Measurements from ENCODE around the gene POLR2I. TPM values are rescaled to one million over a fixed set of nuclear protein-coding genes. Genes with fewer than 3 reads are reported as not detected.

Gene POLR2I
- total RNA-seq, 1 experiment from 2014 or later, result 140 TPM

DNA sequence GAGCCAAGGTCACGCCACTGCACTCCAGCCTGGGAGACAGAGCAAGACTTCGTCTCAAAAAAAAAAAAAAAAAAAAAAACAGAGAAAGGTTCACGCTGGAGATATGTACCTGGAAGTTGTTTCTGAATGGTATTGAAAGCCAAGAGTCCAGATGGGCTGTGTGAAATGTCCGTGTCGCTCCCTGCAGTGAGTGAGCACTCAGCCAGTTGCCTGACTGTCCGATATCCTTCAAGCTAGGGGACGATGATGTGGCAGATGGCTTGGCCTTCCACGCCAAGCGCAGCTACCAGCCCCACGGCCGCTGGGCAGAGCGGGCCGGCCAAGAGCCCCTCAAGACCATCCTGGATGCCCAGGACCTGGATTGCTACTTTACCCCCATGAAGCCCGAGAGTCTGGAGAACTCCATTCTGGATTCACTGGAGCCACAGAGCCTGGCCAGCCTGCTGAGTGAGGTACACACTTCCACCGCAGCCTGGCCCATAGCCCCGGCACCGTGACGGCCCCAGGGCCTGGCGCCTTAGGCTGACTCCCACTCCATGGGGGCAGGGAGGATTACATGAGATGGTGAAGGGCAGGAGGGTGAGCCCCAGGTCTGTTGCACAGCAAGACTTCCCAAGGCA, 15.4 kb downstream of the POLR2I start:
- H3K36me3 ChIP-seq, result peaks cover 77% of the 10 kb centered on the region
- H3K4me1 ChIP-seq, result no peaks in the 10 kb centered on the region
- H3K4me3 ChIP-seq, result no peak overlapping the region
- no peaks in the 10 kb centered on the region for H3K9me3 ChIP-seq (replicated peaks)
- H3K27ac ChIP-seq, result no peak overlapping the region
- no peaks in the 10 kb centered on the region for H3K27me3 ChIP-seq
- DNase-seq, result no peak

DNA sequence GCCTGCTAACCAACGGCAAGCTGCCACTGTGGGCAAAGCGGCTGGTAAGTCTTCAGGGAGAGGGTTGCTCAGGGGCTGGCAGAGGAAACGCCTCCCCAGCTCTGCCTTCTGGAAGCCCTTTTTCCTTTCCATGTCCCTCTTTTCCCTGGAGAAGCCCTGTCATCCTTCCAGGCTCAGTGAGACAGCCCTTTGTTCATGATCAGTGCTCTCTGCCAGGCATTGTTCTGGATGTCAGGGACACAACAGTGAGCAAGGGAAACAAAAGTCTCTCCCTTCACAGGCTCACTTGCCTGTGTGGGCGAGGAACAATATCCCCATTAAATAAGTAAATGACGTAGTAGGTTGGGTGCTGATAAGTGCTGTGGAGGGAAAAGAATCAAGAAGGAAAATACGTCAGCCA, 17.6 kb downstream of the POLR2I start:
- no peak for DNase-seq
- no peaks in the 10 kb centered on the region for H3K27me3 ChIP-seq
- H3K36me3 ChIP-seq, result peaks cover 75% of the 10 kb centered on the region
- no peak overlapping the region for H3K4me3 ChIP-seq
- no peak overlapping the region for H3K27ac ChIP-seq
- H3K9me3 ChIP-seq (replicated peaks), result no peaks in the 10 kb centered on the region
- H3K4me1 ChIP-seq, result no peaks in the 10 kb centered on the region

DNA sequence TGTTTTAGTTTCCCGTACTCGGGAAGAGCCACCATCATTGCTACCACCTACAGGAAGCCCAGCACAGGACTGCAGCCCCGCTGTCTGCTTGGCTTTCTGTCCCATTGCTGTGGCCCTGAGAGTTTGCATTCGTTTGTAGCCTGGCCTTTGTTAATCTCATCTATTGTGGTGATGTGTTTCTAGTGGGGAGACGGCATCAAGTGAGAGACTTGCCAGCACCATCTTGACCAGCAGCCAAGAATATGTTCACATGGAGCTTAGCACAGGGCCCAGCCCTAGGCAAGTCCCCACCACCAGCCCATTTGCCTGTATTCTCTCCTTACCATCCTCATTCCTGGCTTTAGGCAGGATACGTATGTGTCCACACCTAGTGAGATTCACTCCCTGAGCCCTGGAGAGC, 21.0 kb downstream of the POLR2I start:
- Histone ChIP-seq H3K9me3 (replicated peaks) (no peaks in the 10 kb centered on the region), H3K4me3 (no peak overlapping the region), H3K27ac (no peak overlapping the region), H3K36me3 (peaks cover 84% of the 10 kb centered on the region), H3K27me3 (no peaks in the 10 kb centered on the region), H3K4me1 (no peaks in the 10 kb centered on the region)
- DNase-seq, result no peak

DNA sequence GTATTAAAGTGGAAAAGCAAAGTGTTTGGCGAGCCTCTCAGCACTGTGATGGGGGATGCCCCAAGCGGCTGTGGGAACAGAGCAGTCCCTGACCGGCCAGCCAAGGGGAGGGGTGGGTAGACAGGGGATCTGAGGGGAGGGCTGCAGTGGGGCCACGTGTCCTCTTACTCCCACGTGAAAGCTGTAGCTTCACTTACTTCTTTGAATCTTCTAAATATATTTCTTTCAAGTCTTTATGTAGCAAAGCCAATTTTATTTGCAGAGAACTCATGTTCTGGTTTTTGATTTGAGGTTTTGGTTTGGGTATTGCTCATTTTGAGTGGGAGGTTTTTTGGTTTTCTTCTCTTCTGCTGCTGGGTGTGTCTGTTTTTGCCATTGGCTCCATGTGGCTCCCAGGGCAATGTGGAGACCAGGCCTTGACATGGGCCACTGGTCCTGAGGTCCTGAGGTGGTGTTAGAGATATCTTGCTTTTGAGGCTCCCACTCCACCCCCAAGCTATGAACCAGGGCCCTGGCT, 21.5 kb downstream of the POLR2I start:
- H3K9me3 ChIP-seq (replicated peaks), result no peaks in the 10 kb centered on the region
- no peak overlapping the region for H3K27ac ChIP-seq
- DNase-seq, result no peak
- peaks cover 84% of the 10 kb centered on the region for H3K36me3 ChIP-seq
- H3K4me1 ChIP-seq, result no peaks in the 10 kb centered on the region
- H3K27me3 ChIP-seq, result no peaks in the 10 kb centered on the region
- no peak overlapping the region for H3K4me3 ChIP-seq

DNA sequence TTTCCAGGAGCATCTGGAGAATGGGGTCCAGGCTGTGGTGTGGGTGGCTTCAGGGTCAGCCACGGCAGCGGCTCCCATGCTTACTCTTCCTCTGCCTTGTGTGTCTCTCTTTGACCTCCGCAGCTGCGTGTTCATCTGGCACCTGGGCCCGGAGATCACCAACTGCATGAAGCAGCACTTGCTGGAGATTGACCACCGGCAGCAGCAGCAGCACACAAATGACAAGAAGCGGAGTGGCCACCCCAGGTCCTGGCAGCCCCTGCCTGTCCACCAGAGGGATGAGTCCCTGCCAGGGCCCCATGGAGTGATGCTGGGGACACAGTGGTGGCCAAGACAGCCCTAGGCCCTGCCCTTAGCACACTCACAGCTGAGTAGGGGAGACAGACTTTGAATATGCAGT, 22.1 kb downstream of the POLR2I start:
- no peaks in the 10 kb centered on the region for H3K27me3 ChIP-seq
- DNase-seq, result no peak
- H3K36me3 ChIP-seq, result peaks cover 86% of the 10 kb centered on the region
- no peaks in the 10 kb centered on the region for H3K9me3 ChIP-seq (replicated peaks)
- no peaks in the 10 kb centered on the region for H3K4me1 ChIP-seq
- no peak overlapping the region for H3K4me3 ChIP-seq
- no peak overlapping the region for H3K27ac ChIP-seq

DNA sequence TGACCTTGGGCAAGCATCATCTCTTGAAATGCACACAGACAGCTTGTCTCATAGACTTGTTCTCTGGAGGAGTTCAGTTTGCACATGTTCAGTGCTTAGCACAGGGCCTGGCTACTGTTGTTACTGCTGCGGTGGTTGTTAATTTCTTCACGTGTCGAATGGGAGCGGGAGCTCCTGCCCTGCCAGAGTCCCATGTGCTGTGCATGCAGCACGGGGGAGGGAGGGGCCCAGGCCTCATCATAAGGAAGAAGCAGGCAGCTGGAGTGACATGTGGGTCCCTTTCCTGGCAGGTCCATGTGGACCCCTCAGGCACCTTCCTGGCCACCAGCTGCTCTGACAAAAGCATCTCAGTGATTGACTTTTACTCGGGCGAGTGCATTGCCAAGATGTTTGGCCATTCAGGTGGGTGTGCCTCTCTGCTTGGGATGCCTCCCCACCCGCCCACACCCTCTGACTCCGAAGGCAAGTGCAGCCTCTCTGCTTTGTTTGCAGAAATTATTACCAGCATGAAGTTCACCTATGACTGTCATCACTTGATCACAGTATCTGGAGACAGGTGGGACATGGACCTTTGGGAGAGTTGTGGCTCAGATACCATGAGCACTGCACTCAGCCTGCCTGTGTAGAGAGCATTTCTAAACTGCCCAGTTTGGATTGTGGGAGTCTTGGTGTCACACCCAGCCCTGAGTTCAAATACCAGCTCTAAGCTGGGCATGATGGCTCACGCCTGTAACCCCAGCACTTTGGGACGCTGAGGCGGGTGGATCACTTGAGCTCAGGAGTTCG, 23.6 kb downstream of the POLR2I start:
- no peaks in the 10 kb centered on the region for H3K9me3 ChIP-seq (replicated peaks)
- peaks cover 90% of the 10 kb centered on the region for H3K36me3 ChIP-seq
- no peak for DNase-seq
- H3K27ac ChIP-seq, result no peak overlapping the region
- no peak overlapping the region for H3K4me3 ChIP-seq
- no peaks in the 10 kb centered on the region for H3K27me3 ChIP-seq
- no peaks in the 10 kb centered on the region for H3K4me1 ChIP-seq

DNA sequence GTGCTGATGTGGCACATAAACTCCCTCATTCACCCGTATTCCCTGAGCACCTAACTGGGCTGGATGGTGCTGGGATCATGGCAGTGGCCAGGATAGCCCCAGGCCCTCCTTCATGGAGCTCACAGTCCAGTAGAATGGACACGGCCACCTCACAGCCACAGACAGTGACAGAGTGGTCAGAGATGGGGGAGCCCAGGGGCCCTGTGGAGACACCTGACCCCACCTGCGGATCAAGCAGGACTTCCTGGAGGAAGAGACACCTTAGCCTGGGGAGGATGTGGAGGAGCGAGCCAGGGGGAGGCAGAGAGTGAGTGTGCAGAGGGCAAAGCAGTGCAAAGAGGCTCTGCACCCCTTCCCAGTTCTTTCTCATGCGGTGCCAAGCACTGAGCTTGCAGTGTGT, 24.8 kb downstream of the POLR2I start:
- DNase-seq, result no peak
- Histone ChIP-seq H3K4me3 (no peak overlapping the region), H3K27me3 (no peaks in the 10 kb centered on the region), H3K4me1 (no peaks in the 10 kb centered on the region), H3K27ac (no peak overlapping the region), H3K9me3 (replicated peaks) (no peaks in the 10 kb centered on the region), H3K36me3 (peaks cover 87% of the 10 kb centered on the region)

DNA sequence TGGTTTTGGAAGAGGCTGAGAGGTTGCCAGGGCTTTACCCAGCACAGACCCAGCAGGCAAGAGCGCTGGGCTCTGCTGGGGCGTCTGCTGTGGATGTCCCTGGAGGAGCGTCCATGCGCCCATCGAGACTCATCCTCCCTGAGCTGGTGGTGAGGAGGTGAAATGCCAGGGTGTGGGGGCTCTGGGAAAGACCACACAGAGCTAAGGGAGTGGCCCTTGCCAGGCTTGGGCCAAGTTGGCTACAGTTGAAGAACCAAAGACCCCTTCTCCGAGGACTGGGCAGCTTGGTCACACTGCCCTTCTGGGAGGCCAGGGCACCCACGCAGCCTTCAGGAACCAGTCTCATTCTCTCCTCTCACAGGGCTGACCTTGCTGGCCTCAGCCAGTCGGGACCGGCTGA, 28.3 kb downstream of the POLR2I start:
- Histone ChIP-seq H3K4me3 (no peak overlapping the region), H3K4me1 (no peaks in the 10 kb centered on the region), H3K27me3 (no peaks in the 10 kb centered on the region), H3K9me3 (replicated peaks) (no peaks in the 10 kb centered on the region), H3K27ac (no peak overlapping the region), H3K36me3 (peaks cover 86% of the 10 kb centered on the region)
- no peak for DNase-seq

DNA sequence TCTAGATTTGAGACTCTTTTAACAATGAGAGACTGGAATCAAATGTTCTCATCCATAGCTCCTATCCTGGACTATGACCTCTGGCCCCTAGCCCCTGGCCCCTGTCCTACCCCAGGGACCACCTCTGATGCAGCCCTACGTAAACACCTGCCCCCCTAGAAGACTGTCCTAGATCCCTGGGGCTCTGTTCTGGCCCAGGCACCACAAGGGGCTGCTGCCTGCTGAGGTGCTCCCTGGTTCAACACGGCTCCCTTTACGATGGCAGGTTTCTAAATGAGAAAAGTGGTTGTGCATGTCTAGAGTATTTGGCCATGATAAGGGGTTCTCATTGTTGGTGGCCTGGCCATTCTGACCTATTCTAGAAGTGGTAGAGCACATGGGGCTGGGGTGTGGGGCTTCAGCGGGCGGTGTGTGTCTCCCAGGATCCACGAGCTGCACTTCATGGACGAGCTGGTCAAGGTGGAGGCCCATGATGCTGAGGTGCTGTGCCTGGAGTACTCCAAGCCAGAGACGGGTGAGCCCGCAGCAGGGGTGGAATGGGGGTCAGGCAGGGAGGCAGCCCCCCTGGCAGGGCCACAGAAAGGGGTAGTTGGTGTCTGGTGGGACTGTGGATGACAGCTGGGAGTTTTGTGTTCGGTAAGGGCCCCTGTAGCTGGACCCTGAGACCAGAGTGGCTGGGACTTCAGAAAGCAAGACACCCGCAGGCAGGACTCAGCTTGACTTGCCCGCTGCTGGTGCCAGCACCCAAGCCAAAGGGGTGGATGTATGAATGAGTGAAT, 30.3 kb downstream of the POLR2I start:
- H3K36me3 ChIP-seq, result peaks cover 85% of the 10 kb centered on the region

DNA sequence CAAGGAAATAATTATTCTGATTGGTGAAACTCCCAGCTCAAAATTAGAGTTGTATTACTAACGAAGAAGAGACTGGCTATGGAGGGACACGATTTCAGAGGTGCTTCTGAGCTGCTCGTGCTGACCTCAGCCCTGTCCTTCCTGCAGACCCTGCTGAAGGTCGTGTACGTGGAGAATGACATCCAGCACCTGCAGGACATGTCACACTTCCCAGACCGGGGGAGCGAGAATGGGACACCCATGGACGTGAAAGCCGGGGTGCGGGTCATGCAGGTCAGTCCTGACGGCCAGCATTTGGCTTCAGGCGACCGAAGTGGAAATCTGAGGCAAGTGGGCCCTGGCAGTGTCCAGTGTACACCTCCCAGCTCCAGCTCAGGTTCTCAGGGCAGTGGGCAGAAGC, 31.8 kb downstream of the POLR2I start:
- H3K9me3 ChIP-seq (replicated peaks), result no peaks in the 10 kb centered on the region
- no peak overlapping the region for H3K27ac ChIP-seq
- no peaks in the 10 kb centered on the region for H3K4me1 ChIP-seq
- H3K27me3 ChIP-seq, result no peaks in the 10 kb centered on the region
- no peak overlapping the region for H3K4me3 ChIP-seq
- DNase-seq, result no peak
- peaks cover 77% of the 10 kb centered on the region for H3K36me3 ChIP-seq

More for the DNA sequence above, 30.3 kb downstream of the POLR2I start:
- Histone ChIP-seq H3K4me1 (no peaks in the 10 kb centered on the region), H3K4me3 (no peak overlapping the region), H3K9me3 (replicated peaks) (no peaks in the 10 kb centered on the region), H3K27ac (no peak overlapping the region), H3K27me3 (no peaks in the 10 kb centered on the region)
- DNase-seq, result no peak

DNA sequence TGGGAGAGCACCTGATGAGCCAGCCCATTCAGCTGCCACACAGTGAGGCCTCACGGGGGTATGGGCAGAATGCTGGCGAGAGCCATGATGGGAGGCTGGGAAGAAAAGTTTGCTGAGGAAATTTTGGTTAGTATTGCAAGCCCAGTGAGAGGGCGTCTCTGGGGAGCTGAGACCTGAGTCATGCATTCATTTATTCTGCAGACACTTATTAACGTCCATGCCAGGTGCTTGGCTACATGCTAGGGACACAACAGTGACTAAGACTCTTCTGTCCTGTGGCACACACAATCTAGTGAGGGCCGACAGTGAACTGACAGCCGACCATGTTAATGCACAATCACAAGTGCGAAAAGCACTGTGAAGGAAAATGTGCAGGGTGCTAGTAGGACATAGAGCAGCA, 32.8 kb downstream of the POLR2I start:
- Histone ChIP-seq H3K4me1 (no peaks in the 10 kb centered on the region), H3K27ac (no peak overlapping the region), H3K9me3 (replicated peaks) (no peaks in the 10 kb centered on the region), H3K36me3 (peaks cover 73% of the 10 kb centered on the region), H3K27me3 (no peaks in the 10 kb centered on the region), H3K4me3 (no peak overlapping the region)
- DNase-seq, result no peak

DNA sequence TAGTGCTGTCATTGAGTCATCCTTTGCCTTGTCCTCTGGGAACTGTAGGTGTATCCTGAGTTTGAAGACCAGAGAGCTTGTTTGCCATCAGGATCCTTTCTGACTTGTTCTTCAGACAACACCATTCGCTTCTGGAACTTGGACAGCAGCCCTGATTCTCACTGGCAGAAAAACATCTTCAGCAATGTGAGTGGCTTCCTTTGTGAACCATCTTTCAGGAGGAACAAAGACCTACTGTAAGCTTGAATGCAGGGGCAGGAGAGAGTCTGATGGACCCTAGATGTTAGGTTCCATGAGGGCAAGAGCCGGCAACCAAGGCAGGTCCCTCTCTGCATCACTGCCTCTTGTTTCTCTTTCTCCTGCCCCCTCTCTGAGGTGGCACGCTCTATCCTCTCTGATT, 33.3 kb downstream of the POLR2I start:
- Histone ChIP-seq H3K36me3 (peaks cover 72% of the 10 kb centered on the region), H3K4me1 (no peaks in the 10 kb centered on the region), H3K9me3 (replicated peaks) (no peaks in the 10 kb centered on the region), H3K4me3 (no peak overlapping the region), H3K27ac (no peak overlapping the region), H3K27me3 (no peaks in the 10 kb centered on the region)
- DNase-seq, result no peak

DNA sequence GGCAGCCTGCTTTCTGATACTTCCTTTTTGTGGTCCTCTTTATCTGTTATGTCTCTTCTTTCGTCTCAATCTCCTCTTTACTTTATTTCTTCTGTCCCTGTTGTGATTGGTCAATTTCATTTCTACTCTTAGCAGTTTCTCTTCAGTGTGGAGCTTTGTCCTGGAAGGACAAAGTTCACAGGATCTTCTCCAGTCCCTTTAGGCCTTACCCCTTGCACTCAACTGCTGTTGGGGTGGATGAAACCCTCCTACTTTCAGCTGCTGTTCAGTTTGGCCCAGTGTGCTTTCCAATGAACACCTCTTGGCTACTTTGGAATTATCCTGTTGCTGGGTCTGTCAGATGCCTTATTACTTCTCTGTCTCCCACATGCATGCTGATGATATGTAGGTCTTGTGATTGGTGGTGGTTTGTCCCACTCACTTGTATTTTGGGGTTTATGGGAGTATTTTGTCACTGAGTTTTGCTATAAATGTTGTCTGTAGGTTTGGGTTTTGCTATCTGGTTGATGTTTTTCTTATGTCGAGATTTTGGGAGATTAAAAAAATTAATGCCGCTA, 35.2 kb downstream of the POLR2I start:
- Histone ChIP-seq H3K4me3 (no peak overlapping the region), H3K9me3 (replicated peaks) (no peaks in the 10 kb centered on the region), H3K36me3 (peaks cover 70% of the 10 kb centered on the region), H3K27ac (no peak overlapping the region), H3K27me3 (no peaks in the 10 kb centered on the region), H3K4me1 (no peaks in the 10 kb centered on the region)
- DNase-seq, result no peak

DNA sequence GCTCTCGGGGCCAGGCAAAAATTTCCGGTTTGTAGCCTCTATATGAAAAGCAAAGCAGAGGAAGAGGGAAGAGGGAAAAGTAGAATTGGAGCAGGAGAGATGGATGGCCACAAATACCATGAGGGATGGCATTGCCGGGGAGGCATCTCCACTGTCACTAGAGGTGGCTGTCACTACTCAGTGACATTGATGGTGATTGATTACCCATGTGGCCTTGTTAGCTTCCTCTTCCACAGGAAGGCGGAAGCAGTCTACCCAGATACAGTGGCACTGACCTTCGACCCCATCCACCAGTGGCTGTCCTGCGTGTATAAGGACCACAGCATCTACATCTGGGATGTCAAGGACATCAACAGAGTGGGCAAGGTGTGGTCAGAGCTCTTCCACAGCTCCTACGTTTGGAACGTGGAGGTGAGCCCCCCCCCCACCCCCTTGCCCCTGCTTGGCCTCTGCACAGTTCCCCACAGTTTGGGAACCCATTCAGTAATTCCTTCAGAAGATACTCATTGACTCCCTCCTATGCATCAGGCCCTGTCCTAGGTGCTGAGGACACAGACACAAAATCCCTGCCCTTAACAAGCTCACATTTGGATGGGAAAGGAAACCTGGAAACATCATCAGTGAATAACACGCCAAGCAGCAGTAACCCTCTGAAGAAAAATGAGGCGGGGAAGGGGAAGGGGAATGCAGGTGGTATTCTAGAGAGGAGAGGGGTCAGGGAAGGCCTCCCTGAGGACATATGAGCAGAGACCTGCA, 41.4 kb downstream of the POLR2I start:
- Histone ChIP-seq H3K27ac (no peak overlapping the region), H3K4me3 (no peak overlapping the region), H3K36me3 (peaks cover 69% of the 10 kb centered on the region), H3K27me3 (no peaks in the 10 kb centered on the region), H3K9me3 (replicated peaks) (no peaks in the 10 kb centered on the region), H3K4me1 (no peaks in the 10 kb centered on the region)
- no peak for DNase-seq
